ENCODE results near the gene ERI3.

The ERI3 gene

GRCh38 chr1:44348061-44348485 is 7.0 kb downstream of the ERI3 start:
- no peak for DNase-seq

- DNase-seq = no peak
Observed at GRCh38 chr1:44347280-44347679, 7.8 kb downstream of the ERI3 start.

- DNase-seq = no peak
Observed at GRCh38 chr1:44346878-44347277, 8.2 kb downstream of the ERI3 start.

GRCh38 chr1:44346184-44346583 is 8.9 kb downstream of the ERI3 start:
- DNase-seq = no peak

- no peak for DNase-seq
Observed at GRCh38 chr1:44345187-44345775, 9.8 kb downstream of the ERI3 start.

- DNase-seq = no peak
Observed at GRCh38 chr1:44339731-44340130, 15.3 kb downstream of the ERI3 start.

GRCh38 chr1:44338136-44338535 is 16.9 kb downstream of the ERI3 start:
- no peak for DNase-seq

GRCh38 chr1:44336668-44337067 is 18.4 kb downstream of the ERI3 start:
- no peak for DNase-seq

- DNase-seq = no peak
Observed at GRCh38 chr1:44334968-44335367, 20.1 kb downstream of the ERI3 start.

- no peak for DNase-seq
Observed at GRCh38 chr1:44333376-44333775, 21.7 kb downstream of the ERI3 start.

GRCh38 chr1:44332505-44332904 is 22.6 kb downstream of the ERI3 start:
- DNase-seq = no peak

- no peak for DNase-seq
Observed at GRCh38 chr1:44330935-44331334, 24.1 kb downstream of the ERI3 start.

GRCh38 chr1:44328671-44329416 is 26.2 kb downstream of the ERI3 start:
- DNase-seq = no peak

- DNase-seq = no peak
Observed at GRCh38 chr1:44327679-44328491, 27.2 kb downstream of the ERI3 start.

- no peak for DNase-seq
Observed at GRCh38 chr1:44326821-44327465, 28.1 kb downstream of the ERI3 start.

GRCh38 chr1:44326024-44326701 is 28.9 kb downstream of the ERI3 start:
- DNase-seq = no peak

- DNase-seq = no peak
Observed at GRCh38 chr1:44323947-44324346, 31.1 kb downstream of the ERI3 start.

- DNase-seq = no peak
Observed at GRCh38 chr1:44322367-44322766, 32.7 kb downstream of the ERI3 start.

GRCh38 chr1:44321466-44321865 is 33.6 kb downstream of the ERI3 start:
- DNase-seq = no peak

GRCh38 chr1:44318097-44319088 is 36.7 kb downstream of the ERI3 start:
- no peak for DNase-seq

- no peak for DNase-seq
Observed at GRCh38 chr1:44316231-44316759, 38.8 kb downstream of the ERI3 start.

Data from cerebellar nuclear complex (tissue), 1 donor.